Measurements from ENCODE around the gene HERC6.

- no peak for TF ChIP-seq CTCF (conservative IDR thresholded peaks at IDR 0.05; ENCODE audit: low read depth in 2 of 2)
- TF ChIP-seq EZH2 (IDR thresholded peaks at IDR 0.05; ENCODE audit: low read depth, unreplicated experiment): no peak
- TF ChIP-seq REST (IDR thresholded peaks at IDR 0.05; ENCODE audit: unreplicated experiment): no peak
- TF ChIP-seq CREB1 (CRISPR knock-in tag; IDR thresholded peaks at IDR 0.05; ENCODE audit: low read depth): no peak
- TF ChIP-seq POLR2AphosphoS5 (IDR thresholded peaks at IDR 0.05; ENCODE audit: low read depth): no peak
Measured at GRCh38 chr4:88357262-88357661, 21.4 kb upstream of the HERC6 start.
